Transverse colon (tissue), 4 donors: ENCODE measurements around the gene NCBP2. TPM values are rescaled to one million over a fixed set of nuclear protein-coding genes. Genes with fewer than 3 reads are reported as not detected.

ENCODE experiments used
- DNase-seq: peaks from one replicate; pipeline ENCODE4 v3.0.0-alpha.2; 2019
- H3K27ac ChIP-seq, 4 donors: fragments of 200-600 bp; sonication (generic); 2 replicates each; pipeline ENCODE4 v1.5.1; 2016 to 2018; ENCODE audit warnings: inconsistent platforms in 4 of 4
- H3K27me3 ChIP-seq: fragments of 200-600 bp; sonication (generic); 2 replicates; pipeline ENCODE4 v1.5.1; 2017; ENCODE audit warnings: inconsistent platforms
- H3K36me3 ChIP-seq, 4 donors: fragments of 200-600 bp; sonication (generic); 2 replicates each; pipeline ENCODE4 v1.5.1; 2017 to 2019; ENCODE audit warnings: inconsistent platforms in 4 of 4
- H3K4me1 ChIP-seq, 4 donors: fragments of 200-600 bp; sonication (generic); 2 replicates each; pipeline ENCODE4 v1.5.1; 2017 to 2020; ENCODE audit warnings: inconsistent platforms in 4 of 4
- H3K4me3 ChIP-seq, 4 donors: fragments of 200-600 bp; sonication (generic); 1 replicate in 1 of 4; 2 replicates in 3 of 4; pipeline versions ENCODE4 v1.5.1 to v1.6.1; 2017 to 2019; ENCODE audit warnings: inconsistent platforms in 4 of 4
- H3K9me3 ChIP-seq, 2 donors: fragments of 200-600 bp; sonication (generic); 2 replicates each; pipeline ENCODE4 v1.5.1; 2017 to 2019; ENCODE audit warnings: inconsistent platforms in 2 of 2
- EP300 ChIP-seq: sonication (generic); formaldehyde crosslinking; IDR thresholded peaks from one replicate; pipeline ENCODE4 v1.6.1; 2017; ENCODE audit warnings: antibody characterized with exemption, low read depth
- POLR2A ChIP-seq: fragments of 450-650 bp; IDR thresholded peaks from one replicate; pipeline ENCODE4 v1.6.1; 2016; ENCODE audit warnings: antibody characterized with exemption, mild to moderate bottlenecking, moderate library complexity
- POLR2AphosphoS5 ChIP-seq, 3 donors: sonication (generic); formaldehyde crosslinking; IDR thresholded peaks; one replicate each; pipeline ENCODE4 v1.6.1; 2016; ENCODE audit warnings: antibody characterized with exemption in 3 of 3
- WGBS, 2 donors: methylation state at CpG; one replicate each; pipeline ENCODE4 v1.1.5; 2018; ENCODE audit warnings: low coverage in 1 of 2; 5-methylcytosine and 5-hydroxymethylcytosine counted together
- in situ Hi-C, 4 donors: fragments of 200-750 bp; cut with MboI; loops; one replicate each; pipeline versions ENCODE4 v1.15.0 to v1.15.1; 2017; ENCODE audit warnings: low sequenced_read_pairs in 3 of 4, low pct_ligation_motif_present in 1 of 4, low pct_unique_long_range_greater_than_20kb in 1 of 4
- intact Hi-C: fragments of 100-400 bp; cut with DNase I; formaldehyde crosslinking; loops from one replicate; pipeline ENCODE4 v1.15.1; 2023; ENCODE audit warnings: low total_unique reads
- total RNA-seq, 4 donors: library from RNA; depleted of rRNA; stranded (reverse); fragments of >200 nt; gene quantifications; one replicate each; pipeline ENCODE4 v1.1.0, GENCODE V29; 2016
- TF ChIP-seq, protein P1 (sequence below), 5 experiments: fragments of 200-600 bp in 3 of 5; fragments of 450-650 bp in 2 of 5; sonication (generic) in 3 of 5; IDR thresholded peaks; 1 replicate in 2 of 5; 2 replicates in 3 of 5; pipeline ENCODE4 v1.5.1; 2016 to 2017; ENCODE audit warnings: antibody characterized with exemption in 5 of 5, inconsistent platforms in 3 of 5, mild to moderate bottlenecking in 2 of 5, moderate library complexity in 1 of 5

NCBP2 gene
- total RNA-seq, 4 donors from 2014 or later: 6.8 to 36.9 (median 31.8) TPM

DNA sequence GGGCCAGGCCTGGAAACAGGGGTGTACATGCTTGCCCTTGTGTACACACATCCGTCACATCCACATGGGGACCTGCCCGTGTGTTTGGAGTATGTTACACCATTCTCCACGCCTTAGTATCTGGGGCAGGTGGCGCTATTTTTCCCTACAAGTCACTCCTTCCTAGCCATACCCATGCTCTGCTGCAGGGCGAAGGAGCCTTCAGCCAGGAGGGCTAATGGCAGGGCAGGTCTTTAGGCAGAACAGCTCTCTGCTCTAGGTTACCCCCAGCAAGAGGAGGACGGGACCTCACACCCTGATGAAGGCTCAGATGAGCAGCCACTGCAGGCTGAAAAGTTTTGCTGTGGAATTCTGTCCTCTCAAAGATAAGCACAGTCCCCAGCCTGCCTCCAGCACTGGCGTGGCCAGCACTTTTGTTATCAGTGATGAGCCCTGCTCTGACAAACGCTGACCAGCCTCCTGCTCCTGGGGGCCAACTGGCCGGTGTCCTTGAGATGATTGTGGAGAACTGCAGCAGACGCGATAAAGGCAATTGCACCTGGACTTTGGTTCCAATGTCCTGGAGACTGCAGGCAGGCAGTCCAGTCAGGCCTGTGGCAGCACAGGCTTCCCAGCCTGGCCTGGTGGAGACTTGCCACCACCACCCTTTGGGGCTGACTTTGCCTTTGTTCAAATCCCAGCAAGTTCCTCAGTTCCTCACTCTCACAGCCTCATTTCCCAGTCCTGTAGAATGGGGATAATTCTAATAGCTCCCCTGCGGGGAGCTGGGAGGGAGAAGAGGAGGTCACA is 46.1 kb upstream of the NCBP2 start:
- TF ChIP-seq POLR2AphosphoS5 (IDR thresholded peaks at IDR 0.05) (no peak), EP300 (no peak), POLR2A (no peak)
- TF ChIP-seq, protein P1, sequence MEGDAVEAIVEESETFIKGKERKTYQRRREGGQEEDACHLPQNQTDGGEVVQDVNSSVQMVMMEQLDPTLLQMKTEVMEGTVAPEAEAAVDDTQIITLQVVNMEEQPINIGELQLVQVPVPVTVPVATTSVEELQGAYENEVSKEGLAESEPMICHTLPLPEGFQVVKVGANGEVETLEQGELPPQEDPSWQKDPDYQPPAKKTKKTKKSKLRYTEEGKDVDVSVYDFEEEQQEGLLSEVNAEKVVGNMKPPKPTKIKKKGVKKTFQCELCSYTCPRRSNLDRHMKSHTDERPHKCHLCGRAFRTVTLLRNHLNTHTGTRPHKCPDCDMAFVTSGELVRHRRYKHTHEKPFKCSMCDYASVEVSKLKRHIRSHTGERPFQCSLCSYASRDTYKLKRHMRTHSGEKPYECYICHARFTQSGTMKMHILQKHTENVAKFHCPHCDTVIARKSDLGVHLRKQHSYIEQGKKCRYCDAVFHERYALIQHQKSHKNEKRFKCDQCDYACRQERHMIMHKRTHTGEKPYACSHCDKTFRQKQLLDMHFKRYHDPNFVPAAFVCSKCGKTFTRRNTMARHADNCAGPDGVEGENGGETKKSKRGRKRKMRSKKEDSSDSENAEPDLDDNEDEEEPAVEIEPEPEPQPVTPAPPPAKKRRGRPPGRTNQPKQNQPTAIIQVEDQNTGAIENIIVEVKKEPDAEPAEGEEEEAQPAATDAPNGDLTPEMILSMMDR (IDR thresholded peaks at IDR 0.05): peak in 1 of 5 experiments; percentile 7
- in situ Hi-C loops (loop anchor here in 2 of 4 donors (25.0 kb wide), 1 partner anchor 199 kb away; no protein-coding TSS in a partner anchor), intact Hi-C loops (no loop called here)
- H3K36me3 ChIP-seq: no peaks in the 10 kb centered on the region
- peak overlapping the region in 1 of 4 donors; percentile 35 for H3K27ac ChIP-seq
- H3K9me3 ChIP-seq: no peaks in the 10 kb centered on the region
- WGBS, 2 donors: 33 to 44% methylated on average over 1 to 12 of the region's 12 CpGs
- peaks cover 0 to 11% (median 9%) of the 10 kb centered on the region in 4 donors for H3K4me1 ChIP-seq
- peak; percentile 51 for DNase-seq
- H3K4me3 ChIP-seq: no peak overlapping the region
- H3K27me3 ChIP-seq: no peaks in the 10 kb centered on the region

- in situ Hi-C loops: loop anchor here in 2 of 4 donors (25.0 kb wide), 1 partner anchor 200 kb away; no protein-coding TSS in a partner anchor
- no peaks in the 10 kb centered on the region for H3K27me3 ChIP-seq
- intact Hi-C loops: no loop called here
- no peak for DNase-seq
- no peak overlapping the region for H3K4me3 ChIP-seq
- H3K27ac ChIP-seq: no peak overlapping the region
- WGBS, 2 donors: 77% methylated on average over 10 of the region's 10 CpGs; no CpG with 5 or more reads in 1 of the 2 donors
- TF ChIP-seq, protein P1 (IDR thresholded peaks at IDR 0.05): no peak
- no peak for TF ChIP-seq POLR2A
- TF ChIP-seq EP300: no peak
- no peak for TF ChIP-seq POLR2AphosphoS5 (IDR thresholded peaks at IDR 0.05)
- peaks cover 0 to 11% (median 9%) of the 10 kb centered on the region in 4 donors for H3K4me1 ChIP-seq
- H3K36me3 ChIP-seq: no peaks in the 10 kb centered on the region
- no peaks in the 10 kb centered on the region for H3K9me3 ChIP-seq
These were observed 44.7 kb upstream of the NCBP2 start for GRCh38 chr3:196987022-196987421.

DNA sequence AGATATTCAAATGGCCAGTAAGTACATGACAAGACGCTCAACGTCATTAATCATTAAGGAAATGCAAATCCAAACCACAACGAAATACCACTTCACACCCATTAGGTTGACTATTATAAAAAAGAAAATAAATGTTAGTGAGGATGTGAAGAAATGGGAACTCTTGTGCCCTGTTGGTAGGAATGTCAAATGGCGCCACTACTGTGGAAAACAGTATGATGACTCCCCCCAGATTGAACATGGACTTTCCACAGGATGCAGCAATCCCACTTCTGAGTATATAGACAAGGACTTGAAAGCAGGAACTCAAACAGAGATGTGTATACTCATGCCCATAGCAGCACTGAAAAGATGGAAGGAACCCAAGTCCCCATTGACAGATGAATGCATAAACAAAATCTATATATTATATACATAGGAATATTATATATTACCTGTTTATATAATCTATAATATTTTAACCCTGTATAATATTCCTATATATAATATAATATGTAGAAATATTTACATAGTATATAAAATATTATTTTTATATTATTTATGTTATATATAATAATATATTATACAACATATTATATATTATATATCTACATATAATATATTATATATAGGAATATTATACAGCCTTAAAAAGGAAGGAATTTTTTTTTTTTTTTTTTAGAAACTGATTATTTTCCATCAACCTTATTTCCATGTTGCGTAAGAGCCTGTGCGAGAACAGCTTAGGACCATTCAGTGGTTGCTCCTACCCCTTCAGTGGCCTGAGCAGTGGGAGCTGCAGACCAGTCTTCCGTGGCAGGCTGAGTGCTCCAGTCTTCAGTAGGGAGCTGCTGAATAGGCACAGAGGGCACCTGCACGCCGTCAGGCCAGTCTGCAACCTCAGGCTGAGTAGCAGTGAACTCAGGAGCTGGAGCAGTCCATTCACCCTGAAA is 43.9 kb upstream of the NCBP2 start:
- H3K27ac ChIP-seq: no peak overlapping the region
- intact Hi-C loops: no loop called here
- 80 to 92% methylated on average over 1 to 9 of the region's 9 CpGs for WGBS, 2 donors
- in situ Hi-C loops: loop anchor here in 2 of 4 donors (25.0 kb wide), 1 partner anchor 201 kb away; no protein-coding TSS in a partner anchor
- H3K4me3 ChIP-seq: no peak overlapping the region
- DNase-seq: no peak
- H3K36me3 ChIP-seq: no peaks in the 10 kb centered on the region
- H3K9me3 ChIP-seq: no peaks in the 10 kb centered on the region
- no peaks in the 10 kb centered on the region for H3K27me3 ChIP-seq
- TF ChIP-seq EP300 (no peak), POLR2A (no peak), POLR2AphosphoS5 (IDR thresholded peaks at IDR 0.05) (no peak)
- TF ChIP-seq, protein P1 (IDR thresholded peaks at IDR 0.05): no peak
- peaks cover 0 to 11% (median 9%) of the 10 kb centered on the region in 4 donors for H3K4me1 ChIP-seq

GRCh38 chr3:196985298-196985697 is 43.0 kb upstream of the NCBP2 start:
- H3K4me1 ChIP-seq: peaks cover 0 to 11% (median 9%) of the 10 kb centered on the region in 4 donors
- no peak for TF ChIP-seq POLR2A
- TF ChIP-seq, protein P1 (IDR thresholded peaks at IDR 0.05): no peak
- no peak for TF ChIP-seq POLR2AphosphoS5 (IDR thresholded peaks at IDR 0.05)
- TF ChIP-seq EP300: no peak
- H3K9me3 ChIP-seq: no peaks in the 10 kb centered on the region
- 76% methylated on average over 6 of the region's 6 CpGs; no CpG with 5 or more reads in 1 of the 2 donors for WGBS, 2 donors
- no peak for DNase-seq
- no peak overlapping the region for H3K27ac ChIP-seq
- in situ Hi-C loops: loop anchor here in 2 of 4 donors (25.0 kb wide), 1 partner anchor 202 kb away; no protein-coding TSS in a partner anchor
- intact Hi-C loops: no loop called here
- no peaks in the 10 kb centered on the region for H3K27me3 ChIP-seq
- H3K4me3 ChIP-seq: no peak overlapping the region
- H3K36me3 ChIP-seq: no peaks in the 10 kb centered on the region
